ENCODE data around the gene AMBRA1. TPM values are rescaled to one million over a fixed set of nuclear protein-coding genes. Genes with fewer than 3 reads are reported as not detected.

AMBRA1 gene
- total and polyA plus RNA-seq, 2 of the 8 experiments (the other 6 are each of a cell fraction or from before 2014, with no cell fraction given): 14.2 to 37.4 TPM

DNA sequence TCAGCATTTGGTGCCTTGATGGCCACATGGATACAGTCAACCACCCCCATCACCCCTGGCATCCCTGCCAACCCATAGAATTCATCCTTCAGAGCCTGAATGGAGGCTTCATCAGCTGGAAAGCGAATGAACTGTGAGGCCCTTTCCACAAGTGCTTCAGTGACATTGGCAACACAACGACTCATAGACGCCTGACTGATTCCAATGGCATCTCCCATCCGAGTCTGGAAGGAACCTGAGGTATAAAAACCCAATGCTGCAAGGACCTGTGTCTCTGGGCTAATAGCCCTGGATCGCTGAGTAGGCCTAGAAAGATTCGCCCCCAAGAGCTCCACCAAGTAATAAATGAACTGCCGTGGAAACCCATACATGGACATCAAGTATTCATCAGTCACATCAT lies 21.9 kb upstream of the AMBRA1 start (continued):
- TF ChIP-seq EZH2 (IDR thresholded peaks at IDR 0.05; ENCODE audit: low read depth, low read length, severe bottlenecking) (no peak), EP300 (IDR thresholded peaks at IDR 0.05; ENCODE audit: borderline replicate concordance in 1 of 2, low read depth in 2 of 2, low read length in 2 of 2) (no peak), TAF1 (IDR thresholded peaks at IDR 0.05; ENCODE audit: low read depth, low read length) (no peak), GABPA (IDR thresholded peaks at IDR 0.05; ENCODE audit: borderline replicate concordance, insufficient read depth, low read length) (no peak), YY1 (IDR thresholded peaks at IDR 0.05; ENCODE audit: low read depth, low read length) (no peak)

Measured in H1 (cell line).